MCF 10A (cell line): ENCODE measurements around the gene FAM204A. TPM values are rescaled to one million over a fixed set of nuclear protein-coding genes. Genes with fewer than 3 reads are reported as not detected.

Source experiments
- BruUV-seq: library from RNA; stranded (reverse); fragments of 400-500 nt; replicated peaks from 2 replicates; lab custom pipeline; 2021; lab: Mats Ljungman, UMichigan
- CTCF ChIA-PET: fragments of 300-600 bp; sonication (Branson Sonifier 250); formaldehyde crosslinking; extraction: SDS; loops from one replicate; lab custom pipeline; 2021; ENCODE audit warnings: antibody characterized with exemption, inconsistent platforms; lab: Yijun Ruan, JAX
- POLR2A ChIA-PET: fragments of 300-600, 350-650 bp; sonication (Branson Sonifier 250); formaldehyde crosslinking; extraction: SDS; loops from one replicate; lab custom pipeline; 2020; ENCODE audit warnings: antibody characterized with exemption, inconsistent platforms; lab: Yijun Ruan, JAX
- DNase-seq: peaks from one replicate; pipeline ENCODE4 v3.0.0-alpha.2; 2018; ENCODE audit not compliant: unreplicated experiment
- H3K27ac Mint-ChIP-seq: one replicate; pipeline ENCODE4 v1.8.0; 2022; ENCODE audit warnings: mild to moderate bottlenecking, low read depth, mixed read lengths; ENCODE audit not compliant: unreplicated experiment
- H3K27me3 Mint-ChIP-seq: one replicate; pipeline ENCODE4 v1.8.0; 2022; ENCODE audit warnings: mixed read lengths; ENCODE audit not compliant: insufficient read depth, unreplicated experiment
- H3K36me3 Mint-ChIP-seq: one replicate; pipeline ENCODE4 v1.8.0; 2022; ENCODE audit warnings: mild to moderate bottlenecking, moderate library complexity, mixed read lengths; ENCODE audit not compliant: insufficient read depth, unreplicated experiment
- H3K4me1 Mint-ChIP-seq: one replicate; pipeline ENCODE4 v1.8.0; 2022; ENCODE audit warnings: mixed read lengths; ENCODE audit not compliant: insufficient read depth, unreplicated experiment
- H3K4me3 Mint-ChIP-seq: one replicate; pipeline ENCODE4 v1.8.0; 2022; ENCODE audit warnings: mild to moderate bottlenecking, moderate library complexity, mixed read lengths; ENCODE audit not compliant: unreplicated experiment
- H3K9me3 Mint-ChIP-seq: one replicate; pipeline ENCODE4 v1.8.0; 2022; ENCODE audit warnings: mixed read lengths; ENCODE audit not compliant: unreplicated experiment
- intact Hi-C: fragments of 100-400 bp; cut with micrococcal nuclease; formaldehyde crosslinking; loops from 2 replicates; pipeline ENCODE4 v1.14.1; 2022
- total RNA-seq: library from RNA; stranded (reverse); gene quantifications from 2 replicates; pipeline ENCODE4 v1.2.3, GENCODE V29; 2022
- TF ChIP-seq, protein P1 (sequence below): fragments of 200-600 bp; IDR thresholded peaks from one replicate; pipeline ENCODE4 v1.8.0; 2022; ENCODE audit warnings: antibody characterized with exemption, mild to moderate bottlenecking; ENCODE audit not compliant: unreplicated experiment

The FAM204A gene
- total RNA-seq, 1 experiment from 2014 or later: 103 TPM

- peaks cover 21% of the 10 kb centered on the region for H3K4me1 Mint-ChIP-seq
- H3K4me3 Mint-ChIP-seq: peak overlapping the region; percentile 93
- peaks cover 16% of the 10 kb centered on the region for H3K36me3 Mint-ChIP-seq
- no peaks in the 10 kb centered on the region for H3K9me3 Mint-ChIP-seq
- ChIA-PET CTCF (interaction anchor here (0.5 to 1.5 kb wide), 2 partner anchors 80 to 973 kb away, joined by 3 to 4 read pairs; no protein-coding TSS in a partner anchor), POLR2A (no interaction called here)
- no peaks in the 10 kb centered on the region for H3K27me3 Mint-ChIP-seq
- no TSS peak for BruUV-seq
- peak; percentile 62 for DNase-seq
- TF ChIP-seq, protein P1, sequence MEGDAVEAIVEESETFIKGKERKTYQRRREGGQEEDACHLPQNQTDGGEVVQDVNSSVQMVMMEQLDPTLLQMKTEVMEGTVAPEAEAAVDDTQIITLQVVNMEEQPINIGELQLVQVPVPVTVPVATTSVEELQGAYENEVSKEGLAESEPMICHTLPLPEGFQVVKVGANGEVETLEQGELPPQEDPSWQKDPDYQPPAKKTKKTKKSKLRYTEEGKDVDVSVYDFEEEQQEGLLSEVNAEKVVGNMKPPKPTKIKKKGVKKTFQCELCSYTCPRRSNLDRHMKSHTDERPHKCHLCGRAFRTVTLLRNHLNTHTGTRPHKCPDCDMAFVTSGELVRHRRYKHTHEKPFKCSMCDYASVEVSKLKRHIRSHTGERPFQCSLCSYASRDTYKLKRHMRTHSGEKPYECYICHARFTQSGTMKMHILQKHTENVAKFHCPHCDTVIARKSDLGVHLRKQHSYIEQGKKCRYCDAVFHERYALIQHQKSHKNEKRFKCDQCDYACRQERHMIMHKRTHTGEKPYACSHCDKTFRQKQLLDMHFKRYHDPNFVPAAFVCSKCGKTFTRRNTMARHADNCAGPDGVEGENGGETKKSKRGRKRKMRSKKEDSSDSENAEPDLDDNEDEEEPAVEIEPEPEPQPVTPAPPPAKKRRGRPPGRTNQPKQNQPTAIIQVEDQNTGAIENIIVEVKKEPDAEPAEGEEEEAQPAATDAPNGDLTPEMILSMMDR: no peak
- H3K27ac Mint-ChIP-seq: peak overlapping the region; percentile 98
- intact Hi-C loops: loop anchor here (2.0 kb wide), 1 partner anchor 80 kb away; no protein-coding TSS in a partner anchor
Measured at GRCh38 chr10:118343115-118343514, 991 bp upstream of the FAM204A start.

- H3K36me3 Mint-ChIP-seq: peaks cover 16% of the 10 kb centered on the region
- H3K4me3 Mint-ChIP-seq: peak overlapping the region; percentile 93
- peak overlapping the region; percentile 98 for H3K27ac Mint-ChIP-seq
- ChIA-PET POLR2A (interaction anchor here (1.7 kb wide), 1 partner anchor 12 kb away, joined by 8 read pairs; no protein-coding TSS in a partner anchor), CTCF (interaction anchor here (0.6 kb wide), 1 partner anchor 215 kb away, joined by 3 read pairs; no protein-coding TSS in a partner anchor)
- TF ChIP-seq, protein P1: peak; percentile 22
- no peaks in the 10 kb centered on the region for H3K9me3 Mint-ChIP-seq
- no peak for DNase-seq
- TSS peak; percentile 80 for BruUV-seq
- intact Hi-C loops: loop anchor here (1.0 to 2.0 kb wide), 2 partner anchors 80 to 202 kb away; no protein-coding TSS in a partner anchor
- H3K4me1 Mint-ChIP-seq: peaks cover 21% of the 10 kb centered on the region
- no peaks in the 10 kb centered on the region for H3K27me3 Mint-ChIP-seq
Measured at GRCh38 chr10:118342638-118343020, 505 bp upstream of the FAM204A start.

DNA sequence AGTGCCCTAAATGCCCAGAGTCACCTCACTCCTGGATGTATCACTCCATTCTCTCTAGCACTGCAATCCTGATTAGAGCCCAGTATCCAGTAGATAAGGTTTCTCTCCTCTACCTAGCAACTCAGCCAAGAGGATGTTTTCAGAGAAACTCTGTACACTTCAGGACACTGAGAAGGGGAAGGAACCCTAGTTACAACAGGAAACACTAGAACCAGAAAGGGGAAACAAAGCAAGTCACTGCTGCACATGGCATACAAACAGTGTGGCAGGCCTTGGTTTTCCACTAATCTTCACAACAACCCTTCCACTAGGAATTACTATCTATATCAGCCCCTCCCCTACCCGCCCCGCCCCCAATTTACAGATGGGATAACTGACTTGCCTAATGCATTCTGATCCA is 1.6 kb downstream of the FAM204A start:
- Mint-ChIP-seq H3K27ac (no peak overlapping the region), H3K36me3 (peaks cover 26% of the 10 kb centered on the region), H3K4me3 (peak overlapping the region; percentile 93), H3K4me1 (peaks cover 21% of the 10 kb centered on the region), H3K27me3 (no peaks in the 10 kb centered on the region), H3K9me3 (no peaks in the 10 kb centered on the region)
- BruUV-seq: no TSS peak
- intact Hi-C loops: no loop called here
- no peak for DNase-seq
- TF ChIP-seq, protein P1: no peak
- CTCF ChIA-PET: interaction anchor here (0.7 kb wide), 2 partner anchors 58 to 203 kb away, joined by 3 read pairs; no protein-coding TSS in a partner anchor
- POLR2A ChIA-PET: interaction anchor here (2.3 kb wide), 1 partner anchor 182 kb away, joined by 5 read pairs; no protein-coding TSS in a partner anchor

- no peak for DNase-seq
- Mint-ChIP-seq H3K4me1 (peaks cover 21% of the 10 kb centered on the region), H3K36me3 (peaks cover 38% of the 10 kb centered on the region), H3K27ac (peak overlapping the region; percentile 28), H3K4me3 (no peak overlapping the region), H3K9me3 (no peaks in the 10 kb centered on the region), H3K27me3 (no peaks in the 10 kb centered on the region)
- ChIA-PET CTCF (interaction anchor here (0.8 to 1.3 kb wide), 2 partner anchors 206 to 825 kb away, joined by 3 to 4 read pairs; no protein-coding TSS in a partner anchor), POLR2A (no interaction called here)
- BruUV-seq: no TSS peak
- TF ChIP-seq, protein P1: no peak
- intact Hi-C loops: no loop called here
Measured at GRCh38 chr10:118339111-118339510, 3.0 kb downstream of the FAM204A start.
